Uterus (tissue), 2 donors: ENCODE measurements around the gene PANK2.

ENCODE experiments used
- CTCF ChIP-seq, 4 experiments: fragments of 200-600 bp in 2 of 4; fragments of 450-650 bp in 2 of 4; sonication (generic) in 2 of 4; IDR thresholded peaks; one replicate each; pipeline ENCODE4 v1.5.1; 2016 to 2019; ENCODE audit warnings: antibody characterized with exemption in 4 of 4, mild to moderate bottlenecking in 2 of 4, moderate library complexity in 1 of 4
- POLR2A ChIP-seq, 2 donors: fragments of 450-650 bp; IDR thresholded peaks; one replicate each; pipeline ENCODE4 v1.6.1; 2016; ENCODE audit warnings: antibody characterized with exemption in 2 of 2, mild to moderate bottlenecking in 1 of 2, moderate library complexity in 1 of 2

GRCh38 chr20:3916364-3916763 is 27.2 kb downstream of the PANK2 start:
- TF ChIP-seq CTCF (IDR thresholded peaks at IDR 0.05), result no peak
- no peak for TF ChIP-seq POLR2A (IDR thresholded peaks at IDR 0.05)
